Measurements from ENCODE around the gene AOPEP.

The AOPEP gene

DNA sequence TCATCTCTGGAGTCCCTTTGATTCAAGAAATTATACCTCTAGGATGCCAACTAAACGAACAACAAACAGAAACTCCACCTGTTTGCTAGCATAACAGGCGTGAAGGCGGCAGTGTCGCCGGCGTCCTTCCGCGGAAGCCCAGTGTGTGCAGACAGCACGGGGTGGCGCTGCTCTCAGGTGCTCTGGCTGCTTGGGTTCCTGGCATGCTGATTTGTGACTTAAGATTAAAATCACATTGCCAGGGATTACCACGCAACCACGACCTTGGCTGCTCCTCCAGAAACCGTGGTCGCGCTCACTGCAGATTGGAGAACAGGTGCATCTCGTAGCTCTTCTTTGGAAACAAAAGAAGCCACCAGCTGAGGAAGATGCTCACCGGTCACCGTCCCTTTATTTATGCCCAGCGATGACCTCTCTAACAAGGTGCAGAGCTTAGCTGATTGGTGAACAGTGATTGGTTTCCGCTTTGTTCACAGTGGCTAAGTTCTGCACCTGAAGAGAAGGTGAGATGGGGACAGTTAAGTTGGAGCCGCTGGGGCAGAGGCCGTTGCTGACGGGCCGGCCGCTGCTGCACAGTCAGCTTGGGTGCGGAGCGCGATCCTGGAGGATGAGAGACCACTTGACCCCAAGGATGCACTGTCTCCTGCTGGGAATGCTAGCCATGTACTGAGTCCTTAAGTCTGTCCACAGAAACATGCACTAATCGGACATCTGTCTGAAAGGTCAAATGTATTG is 358.7 kb downstream of the AOPEP start:
- no peak for TF ChIP-seq CTCF (IDR thresholded peaks at IDR 0.05; ENCODE audit: low read depth, low read length)
- no peak for DNase-seq (ENCODE audit: extremely low read depth, low read depth)

GRCh38 chr9:95085861-95086563 is 359.5 kb downstream of the AOPEP start:
- no peak for DNase-seq (ENCODE audit: extremely low read depth, low read depth)
- TF ChIP-seq CTCF (IDR thresholded peaks at IDR 0.05; ENCODE audit: low read depth, low read length): no peak

- no peak for TF ChIP-seq CTCF (IDR thresholded peaks at IDR 0.05; ENCODE audit: low read depth, low read length)
- no peak for DNase-seq (ENCODE audit: extremely low read depth, low read depth)
Observed at GRCh38 chr9:95086564-95086955, 360.1 kb downstream of the AOPEP start.

GRCh38 chr9:95087659-95088242 is 361.3 kb downstream of the AOPEP start:
- peak; percentile 33 for TF ChIP-seq CTCF (IDR thresholded peaks at IDR 0.05; ENCODE audit: low read depth, low read length)
- DNase-seq (ENCODE audit: extremely low read depth, low read depth): no peak

DNA sequence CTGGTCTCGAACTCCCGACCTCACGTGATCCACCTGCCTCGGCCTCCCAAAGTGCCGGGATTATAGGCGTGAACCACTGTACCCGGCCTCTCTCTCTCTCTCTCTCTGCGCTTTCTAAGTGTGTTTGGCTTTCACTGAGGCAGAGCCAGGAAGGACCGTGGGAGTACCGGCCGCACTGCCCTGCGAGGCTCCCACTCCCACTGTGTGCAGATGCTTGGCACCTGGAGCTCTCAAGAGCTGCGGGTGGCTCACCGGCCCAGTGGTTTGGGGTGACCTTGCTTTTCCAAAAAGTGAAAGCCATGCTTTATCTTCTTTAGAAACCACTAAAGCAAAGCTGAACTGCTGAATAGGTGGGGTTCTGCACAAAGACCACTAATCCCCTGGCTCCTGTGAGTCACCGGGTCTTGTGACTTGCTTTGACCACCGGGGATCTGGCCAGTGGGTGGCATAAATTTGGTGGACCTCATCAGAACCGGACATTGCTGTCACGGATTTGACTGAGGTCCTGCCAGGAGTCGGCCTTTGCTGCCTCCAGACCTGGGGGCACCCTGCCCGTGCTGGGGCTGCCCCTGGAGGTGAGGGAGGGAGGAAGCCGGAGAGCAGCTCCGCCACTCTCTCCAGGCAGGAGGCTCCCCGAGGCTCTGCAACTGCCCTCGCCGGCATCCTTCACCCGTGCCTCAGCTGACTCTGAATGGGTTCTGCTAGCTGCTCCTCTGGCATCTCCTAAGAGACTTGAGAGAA is 362.1 kb downstream of the AOPEP start:
- no peak for DNase-seq (ENCODE audit: extremely low read depth, low read depth)
- TF ChIP-seq CTCF (IDR thresholded peaks at IDR 0.05; ENCODE audit: low read depth, low read length): no peak

DNA sequence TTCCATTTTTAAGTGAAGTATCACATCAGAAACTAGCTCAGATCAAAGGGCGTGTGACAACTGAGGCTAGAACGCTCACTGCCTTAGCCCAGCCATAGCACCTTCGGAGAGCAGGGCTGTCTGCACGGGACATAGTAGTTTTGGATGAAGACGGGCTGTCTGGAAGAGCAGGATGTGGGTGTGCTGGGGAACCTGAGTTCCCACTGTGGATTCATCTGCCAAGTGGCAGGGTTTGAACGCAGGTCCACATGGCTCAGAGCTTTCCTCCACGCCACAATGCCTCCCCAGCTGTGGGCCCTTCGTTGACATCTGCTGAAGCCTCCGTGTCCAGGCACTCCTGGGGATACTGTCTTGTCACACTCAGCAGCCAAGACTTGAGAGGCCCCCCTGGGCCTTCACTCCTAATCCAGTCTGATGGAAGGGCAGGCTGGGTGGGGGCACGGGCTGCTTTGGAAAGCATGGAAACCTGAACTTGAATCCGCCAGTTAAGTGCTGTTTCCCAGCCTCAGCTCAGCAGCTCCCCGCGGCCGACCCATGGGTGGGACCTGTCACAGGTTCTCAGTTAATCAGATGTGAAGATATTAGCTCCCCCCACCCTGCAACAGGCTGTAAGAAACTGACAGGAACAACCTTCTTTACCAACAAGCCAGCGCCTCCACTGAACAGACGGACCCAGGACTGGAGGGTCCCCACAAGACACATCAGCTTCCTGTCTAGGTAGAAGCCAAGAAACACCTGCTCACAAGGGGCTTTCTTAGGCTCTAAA is 362.9 kb downstream of the AOPEP start:
- DNase-seq (ENCODE audit: extremely low read depth, low read depth): no peak
- no peak for TF ChIP-seq CTCF (IDR thresholded peaks at IDR 0.05; ENCODE audit: low read depth, low read length)
